HG03354 (cell line): ENCODE data around the gene SMAP1.

Source experiments
- ATAC-seq: cut with Tn5 transposase; IDR thresholded peaks from one replicate; pipeline ENCODE4 v1.9.1; 2021; ENCODE audit warnings: mild to moderate bottlenecking; ENCODE audit not compliant: unreplicated experiment, poor library complexity, severe bottlenecking

SMAP1 gene

DNA sequence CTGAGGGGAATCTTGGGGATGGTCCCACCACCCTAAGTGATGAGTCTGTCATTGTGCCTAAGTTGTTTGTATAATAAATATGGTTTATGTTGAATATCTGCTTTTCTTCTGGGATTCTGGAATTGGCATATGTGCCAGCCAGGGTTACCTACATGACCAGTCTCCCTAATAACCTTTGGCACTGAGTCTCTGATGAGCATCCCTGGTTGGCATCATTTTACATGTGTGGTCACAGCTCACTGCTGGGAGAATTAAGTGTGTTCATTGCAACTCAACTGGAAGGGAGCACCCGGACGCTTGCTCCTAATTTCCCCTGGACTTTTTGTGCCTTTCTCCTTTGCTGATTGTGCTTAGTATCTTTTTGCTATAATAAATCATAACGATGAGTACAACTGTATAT lies 8.1 kb downstream of the SMAP1 start:
- no peak for ATAC-seq

DNA sequence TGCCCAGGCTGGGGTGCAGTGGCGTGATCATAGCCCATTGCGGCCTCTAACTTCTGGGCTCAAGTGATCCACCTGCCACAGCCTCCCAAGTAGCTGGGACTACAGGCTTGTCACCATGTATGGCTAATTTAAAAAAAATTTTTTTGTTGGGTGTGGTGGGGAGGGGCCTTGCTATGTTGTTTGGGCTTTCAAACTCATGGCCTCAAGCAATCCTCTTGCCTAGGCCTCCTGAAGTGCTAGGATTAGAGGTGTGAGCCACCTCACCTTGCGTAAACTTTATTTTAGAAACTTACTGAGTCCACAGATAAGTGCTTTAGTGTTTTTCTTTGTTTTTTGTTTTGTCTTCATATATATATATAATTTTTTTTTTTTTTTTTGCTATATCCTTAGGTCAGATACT lies 9.1 kb downstream of the SMAP1 start:
- ATAC-seq: no peak

DNA sequence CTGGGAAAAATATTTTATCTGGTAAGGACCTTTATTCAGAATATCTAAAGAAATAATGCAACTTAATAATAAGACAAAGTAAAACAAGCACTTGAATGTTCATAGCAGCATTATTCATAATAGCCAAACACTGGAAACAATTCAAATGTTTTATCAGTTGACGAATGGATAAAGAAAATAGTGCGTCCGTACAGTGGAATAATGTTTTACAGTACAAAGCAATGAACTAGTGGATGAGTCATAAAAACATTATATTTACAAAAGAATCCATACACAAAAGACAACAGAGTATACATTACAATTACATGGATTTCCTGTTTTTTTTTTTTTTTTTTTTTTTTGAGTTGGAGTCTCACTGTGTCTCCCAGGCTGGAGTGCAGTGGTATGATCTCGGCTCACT lies 12.7 kb downstream of the SMAP1 start:
- no peak for ATAC-seq

DNA sequence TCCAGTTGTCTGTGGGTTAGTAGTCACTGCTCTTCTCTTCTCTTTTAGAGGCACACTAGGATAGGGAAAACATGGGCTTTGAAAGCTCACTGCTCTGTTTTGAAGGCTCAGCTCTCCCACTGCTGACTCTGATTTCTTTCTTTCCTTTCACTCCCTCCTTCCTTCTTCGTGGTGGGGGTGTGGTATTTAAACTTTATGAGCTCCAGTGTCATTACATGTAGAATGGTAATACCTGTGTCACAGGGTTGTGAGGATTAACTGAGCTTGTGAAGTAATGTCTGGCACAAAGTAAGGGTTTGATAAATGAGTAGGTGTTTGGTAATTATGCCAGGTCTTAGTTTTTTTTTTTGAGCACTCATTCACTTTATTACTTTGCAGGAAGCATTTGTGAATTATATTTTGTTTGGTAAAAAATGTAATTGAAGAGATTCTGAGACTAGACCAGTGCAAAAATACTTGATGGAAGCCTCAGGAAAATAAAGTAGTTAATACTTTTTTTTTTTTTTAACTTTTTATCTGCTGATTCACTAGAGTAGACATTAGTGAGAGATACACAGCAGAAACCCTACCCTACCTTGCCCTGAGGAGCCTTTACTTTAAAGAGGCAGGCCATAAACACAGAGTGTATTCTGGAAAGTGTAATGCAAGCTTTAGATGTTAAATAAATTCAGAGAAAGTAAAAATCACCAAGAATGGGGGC lies 17.3 kb downstream of the SMAP1 start:
- ATAC-seq: no peak

DNA sequence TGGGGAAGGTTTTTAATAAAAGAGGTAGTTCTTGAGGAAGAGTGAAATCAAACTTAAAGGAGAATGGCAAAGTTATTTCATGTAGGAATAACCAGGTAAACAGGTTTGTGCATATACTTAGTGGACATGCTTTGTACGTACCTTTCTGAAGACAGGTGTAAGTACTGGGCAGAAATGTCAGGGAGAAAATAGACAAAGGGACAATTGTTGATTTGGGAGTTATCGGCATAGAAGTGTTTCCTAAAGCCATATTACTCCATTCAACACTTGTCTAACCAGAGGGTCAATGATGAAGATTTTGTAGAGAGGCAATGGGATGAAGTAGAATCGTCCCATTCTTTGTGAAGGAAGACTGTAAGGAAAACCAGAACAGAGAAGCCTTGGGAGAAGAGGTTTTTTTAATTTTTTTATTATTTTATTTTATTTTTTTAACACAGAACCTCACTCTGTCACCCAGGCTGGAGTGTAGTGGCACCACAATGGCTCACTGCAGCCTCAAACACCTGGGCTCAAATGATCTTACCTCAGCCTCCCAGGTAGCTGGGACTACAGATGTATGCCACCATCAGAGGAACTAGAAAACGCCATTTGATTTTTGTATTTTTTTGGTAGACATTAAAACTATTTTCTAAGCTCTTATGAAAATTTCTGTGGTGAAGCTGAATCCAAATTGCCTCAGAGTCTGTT lies 18.0 kb downstream of the SMAP1 start:
- ATAC-seq: no peak

DNA sequence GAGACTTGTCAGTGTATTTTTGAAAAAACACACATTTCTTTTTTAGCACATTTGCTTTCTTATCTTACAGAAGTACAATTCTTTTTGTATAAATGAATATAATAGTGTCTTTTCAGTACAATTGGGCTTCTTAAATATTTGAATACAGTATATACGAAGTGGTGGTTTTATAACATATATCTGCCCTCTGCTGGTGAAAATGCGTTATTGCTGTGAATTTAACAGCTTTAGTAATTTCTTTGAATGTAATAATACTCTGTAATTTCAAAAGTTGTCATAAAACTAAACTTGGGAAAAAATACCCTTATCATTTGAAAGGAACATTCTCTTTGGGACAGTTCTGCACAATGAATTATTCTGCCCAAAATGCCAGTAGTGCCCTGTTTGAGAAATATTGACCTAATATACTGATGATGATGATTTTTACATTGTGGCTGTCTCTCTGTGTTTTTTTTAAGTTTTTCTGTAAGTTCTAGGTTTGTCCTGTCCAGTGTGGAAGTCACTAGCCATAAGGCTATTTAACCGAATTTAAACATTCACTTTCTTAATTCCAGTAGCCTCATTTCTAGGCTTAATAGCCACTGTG lies 19.0 kb downstream of the SMAP1 start:
- peak; percentile 68 for ATAC-seq

DNA sequence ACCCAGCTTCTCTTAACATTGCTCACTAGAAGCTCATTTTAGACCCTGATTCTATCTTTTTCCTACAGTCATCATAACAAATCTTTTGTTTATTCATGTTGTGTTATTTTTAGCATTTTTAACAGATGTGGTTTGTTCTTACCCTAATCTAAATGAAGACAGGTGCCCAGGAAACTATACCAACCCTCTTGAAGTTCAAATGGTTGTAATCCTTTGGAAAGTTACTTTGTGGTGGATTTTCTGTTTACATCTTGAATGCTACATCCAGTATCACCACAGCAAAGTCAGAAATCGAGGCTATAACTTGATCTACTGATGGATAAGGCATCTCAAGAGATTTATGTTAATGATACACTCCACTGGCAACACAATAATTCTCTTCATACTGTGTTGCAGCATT lies 26.2 kb downstream of the SMAP1 start:
- ATAC-seq: no peak

DNA sequence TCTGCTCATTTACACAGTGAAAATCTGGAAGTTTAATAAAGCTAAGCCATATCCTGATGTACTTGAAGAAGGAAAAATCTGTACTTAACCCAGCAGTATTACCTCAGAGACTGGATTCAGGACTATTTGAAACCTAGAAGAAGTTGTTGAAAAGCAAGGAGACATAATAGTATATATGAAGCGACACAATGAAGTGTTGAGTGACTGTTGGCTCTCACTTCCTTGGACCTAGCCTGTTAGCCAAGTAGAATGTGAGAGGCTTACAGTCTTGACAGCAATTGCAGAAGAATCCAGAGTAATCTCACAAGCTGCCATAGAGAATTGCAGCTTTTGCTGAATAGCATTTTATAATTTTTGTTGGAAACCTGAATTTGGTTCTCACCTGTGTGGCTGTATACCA lies 26.7 kb downstream of the SMAP1 start:
- ATAC-seq: no peak

DNA sequence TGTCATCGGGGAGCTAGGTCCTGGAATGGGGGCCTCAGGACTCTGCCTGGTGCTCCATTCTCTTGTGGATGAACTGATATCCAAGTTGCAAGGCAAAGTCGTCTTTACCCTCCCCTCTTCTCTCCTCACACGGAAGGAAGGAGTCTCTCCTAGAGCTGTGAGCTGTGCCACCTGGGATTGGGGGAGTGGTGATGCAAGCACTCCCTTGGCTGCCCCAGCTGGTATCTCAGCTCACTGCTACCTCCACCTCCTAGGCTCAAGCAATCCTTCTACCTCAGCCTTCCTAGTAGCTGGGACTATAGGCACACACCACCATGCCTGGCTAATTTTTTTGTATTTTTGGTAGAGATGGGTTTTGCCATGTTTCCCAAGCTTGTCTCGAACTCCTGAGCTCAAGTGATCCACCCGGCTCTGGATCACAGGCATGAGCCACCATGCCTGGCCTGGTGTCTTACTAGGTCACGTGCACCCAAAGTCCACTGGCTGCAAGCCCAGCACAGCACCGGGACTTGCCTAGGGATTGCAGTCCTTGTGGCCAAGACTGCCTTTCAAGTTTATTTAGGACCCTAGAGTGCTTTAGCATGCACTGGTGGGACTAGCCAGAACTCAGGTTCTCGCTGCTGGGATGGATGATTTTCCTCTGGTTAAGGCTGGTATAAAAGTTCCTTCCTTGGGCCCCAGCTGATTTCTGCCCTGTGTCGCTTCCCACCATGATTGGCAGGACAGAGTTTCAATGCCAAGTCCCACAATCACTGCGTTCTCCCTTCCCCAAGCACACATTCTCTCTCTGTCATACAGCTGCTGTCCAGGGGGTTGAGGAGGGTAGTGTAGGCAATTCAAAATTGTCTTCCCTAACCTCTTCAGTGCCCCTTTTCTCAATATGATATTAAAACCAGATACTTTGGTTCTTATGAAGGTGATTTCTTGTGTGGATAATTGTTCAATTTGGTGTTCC lies 33.5 kb downstream of the SMAP1 start:
- ATAC-seq: no peak

DNA sequence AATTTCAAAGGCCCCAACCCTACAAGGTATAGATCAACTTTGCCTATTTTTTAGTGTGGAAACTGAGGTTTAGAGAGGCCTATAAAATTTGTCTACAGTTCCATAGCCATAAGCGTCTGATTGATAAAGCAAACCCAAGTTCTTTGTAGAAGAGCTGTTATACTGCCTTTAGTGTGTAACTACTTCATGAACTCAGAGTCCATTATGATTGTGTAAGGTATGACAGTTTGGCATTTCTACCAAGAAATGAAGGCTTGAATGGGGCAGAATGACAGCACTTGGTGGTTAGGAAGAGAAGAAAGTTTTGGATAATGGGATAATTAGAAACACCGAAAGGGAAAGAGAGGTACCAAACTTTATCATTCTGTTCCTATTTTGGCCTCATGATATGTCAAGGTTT lies 38.1 kb downstream of the SMAP1 start:
- ATAC-seq: no peak

DNA sequence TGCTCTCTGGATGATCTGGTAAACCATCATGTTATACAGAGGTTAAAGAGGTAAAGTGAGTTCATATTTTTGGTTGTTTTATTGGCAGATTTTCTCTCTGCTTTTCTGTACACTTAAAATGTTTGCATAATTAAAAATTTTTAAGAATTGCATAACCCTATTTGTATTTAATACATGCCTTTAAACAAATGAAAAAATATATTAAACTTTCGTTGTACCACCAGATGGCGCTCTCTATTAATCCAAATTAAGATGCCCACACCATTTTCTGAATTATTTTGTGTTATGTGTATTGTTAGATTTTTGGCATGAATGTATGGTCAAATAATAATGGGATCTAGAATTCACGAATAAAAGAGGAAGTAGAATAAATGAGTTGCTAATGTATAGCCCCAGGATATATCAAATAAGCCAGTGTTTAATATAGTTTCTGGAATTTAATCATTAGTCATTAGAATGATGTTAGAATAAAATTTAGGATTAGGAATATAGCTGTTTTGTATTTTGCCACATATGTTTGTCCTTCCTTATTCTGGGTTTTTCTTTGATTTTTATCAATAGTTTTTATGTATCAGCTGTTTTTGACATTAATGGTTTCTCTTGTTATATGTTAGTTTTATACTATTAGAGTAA lies 38.9 kb downstream of the SMAP1 start:
- no peak for ATAC-seq

DNA sequence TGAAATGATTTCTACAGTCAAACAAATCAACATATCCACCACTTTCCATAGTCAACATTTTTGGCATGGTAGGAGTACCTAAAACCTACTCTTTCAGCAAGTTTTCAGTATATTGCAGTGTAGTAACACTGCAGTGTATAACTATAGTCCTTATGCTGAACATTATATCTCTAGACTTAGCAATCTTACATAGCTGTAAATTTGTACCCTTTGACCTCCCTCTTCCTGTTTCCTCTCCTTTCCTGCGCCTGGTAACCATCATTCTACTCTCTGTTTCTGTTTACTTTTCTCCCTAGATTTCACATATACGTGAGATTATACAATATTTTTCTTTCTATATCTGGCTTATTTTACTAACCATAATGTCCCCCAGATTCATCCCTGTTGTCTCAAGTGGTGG lies 40.2 kb downstream of the SMAP1 start:
- no peak for ATAC-seq

DNA sequence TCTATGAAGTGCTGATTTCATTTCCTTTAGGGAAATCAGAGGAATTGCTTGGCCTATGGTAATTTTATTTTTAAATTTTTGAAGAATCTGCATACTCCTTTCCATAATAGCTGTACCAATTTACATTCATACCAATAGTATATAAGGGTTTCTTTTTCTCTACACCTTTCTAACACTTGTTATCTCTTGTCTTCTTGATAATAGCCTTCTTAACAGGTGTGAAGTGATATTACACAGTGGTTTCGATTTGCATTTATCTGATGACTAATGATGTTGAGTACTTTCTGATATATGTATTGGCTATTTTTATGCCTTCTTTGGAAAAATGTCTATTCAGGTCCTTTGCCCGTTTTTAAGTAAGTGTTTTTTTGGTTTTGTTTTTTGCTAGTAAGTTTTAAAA lies 40.8 kb downstream of the SMAP1 start:
- no peak for ATAC-seq

DNA sequence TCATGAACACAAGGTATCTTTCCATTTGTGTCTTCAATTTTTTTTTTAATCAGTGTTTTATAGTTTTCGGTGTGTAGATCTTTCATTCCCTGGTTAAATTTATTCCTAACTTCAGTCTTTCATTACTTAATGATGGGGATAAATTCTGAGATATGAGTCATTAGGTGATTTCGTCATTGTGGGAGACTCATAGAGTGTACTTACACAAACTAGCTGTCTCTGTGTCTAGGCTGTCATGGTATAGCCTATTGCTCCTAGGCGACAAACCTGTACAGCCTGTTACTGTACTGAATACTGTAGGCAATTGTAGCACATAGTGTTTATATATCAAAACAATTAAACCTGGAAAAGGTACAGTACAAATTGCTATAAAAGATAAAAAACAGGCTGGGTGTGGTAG lies 42.1 kb downstream of the SMAP1 start:
- ATAC-seq: no peak

DNA sequence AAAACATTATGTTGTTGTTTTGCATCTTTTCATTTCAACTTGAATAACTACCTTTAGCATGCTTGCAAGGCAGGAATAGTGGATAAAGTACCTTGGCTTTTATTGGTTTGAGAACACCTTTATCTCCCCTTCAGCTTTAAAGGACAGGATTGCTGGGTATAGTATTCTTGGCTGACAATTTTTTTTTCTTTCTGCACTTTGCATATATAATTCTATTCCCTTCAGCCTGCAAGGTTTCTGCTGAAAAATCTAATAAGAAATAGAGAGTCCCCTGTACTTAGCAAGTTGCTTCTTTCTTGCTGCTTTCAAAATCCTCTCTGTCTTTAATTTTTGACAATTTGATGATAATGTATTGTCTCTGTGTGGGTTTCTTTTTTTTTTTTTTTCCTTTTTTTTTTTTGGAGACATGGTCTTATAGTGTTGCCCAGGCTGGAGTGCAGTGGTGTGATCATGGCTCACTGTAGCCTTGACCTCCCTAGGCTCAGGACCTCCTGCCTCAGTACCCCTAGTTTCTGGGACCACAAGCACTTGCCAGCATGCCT lies 47.1 kb downstream of the SMAP1 start:
- no peak for ATAC-seq

DNA sequence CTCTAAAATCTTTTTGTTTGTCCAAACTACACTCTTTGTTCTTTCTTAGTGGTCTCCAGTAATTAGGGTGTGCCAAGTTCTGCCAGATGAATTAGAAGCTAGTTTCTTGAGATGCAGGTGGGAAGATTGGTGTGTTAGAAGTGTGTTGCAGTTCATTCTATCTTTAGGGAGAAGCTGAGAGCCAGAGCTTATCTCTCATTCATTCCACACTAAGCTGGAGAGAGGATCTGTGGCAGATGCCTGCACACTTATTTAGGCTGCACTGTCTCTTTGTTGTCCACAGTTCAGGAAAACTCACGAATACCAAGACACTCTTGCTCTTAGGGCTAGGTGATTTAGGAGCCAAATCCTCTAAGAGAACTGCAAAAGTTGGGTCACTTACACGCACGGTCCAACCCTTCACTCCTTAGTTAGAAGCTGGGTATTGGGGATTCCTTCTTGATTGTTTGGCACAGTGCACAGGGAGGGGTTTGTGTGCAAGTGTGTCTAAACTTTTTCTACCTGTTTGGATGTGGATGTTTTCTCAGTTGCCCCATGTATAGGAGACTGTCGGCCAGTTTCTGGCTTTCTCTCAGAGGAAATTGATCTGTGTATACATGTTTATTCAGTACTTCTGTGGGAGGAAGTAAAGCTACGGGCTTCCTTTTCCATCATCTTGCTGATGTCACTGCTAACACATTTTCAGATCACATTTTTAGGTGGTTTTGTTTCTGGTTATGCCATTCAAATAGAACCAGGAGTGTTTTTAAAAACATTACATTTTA lies 49.5 kb downstream of the SMAP1 start:
- peak; percentile 65 for ATAC-seq

DNA sequence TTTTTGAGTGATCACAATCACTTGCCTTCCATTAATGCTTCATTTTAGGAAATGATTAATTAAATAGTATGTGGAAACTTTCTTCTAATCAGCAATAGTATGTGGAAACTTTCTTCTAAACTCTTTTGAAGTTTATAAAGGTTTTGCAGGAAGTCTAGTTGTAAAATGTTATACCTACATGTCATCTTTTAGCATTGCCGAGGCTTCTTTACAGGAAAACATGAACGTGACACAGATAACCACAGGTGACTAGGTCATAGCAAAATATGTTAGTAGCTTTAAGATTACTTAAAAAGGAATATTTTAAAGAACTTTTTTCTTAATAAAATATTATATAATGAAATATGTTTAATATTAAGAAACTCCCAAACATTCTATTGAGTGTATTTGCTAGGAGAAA lies 56.8 kb downstream of the SMAP1 start:
- ATAC-seq: no peak

DNA sequence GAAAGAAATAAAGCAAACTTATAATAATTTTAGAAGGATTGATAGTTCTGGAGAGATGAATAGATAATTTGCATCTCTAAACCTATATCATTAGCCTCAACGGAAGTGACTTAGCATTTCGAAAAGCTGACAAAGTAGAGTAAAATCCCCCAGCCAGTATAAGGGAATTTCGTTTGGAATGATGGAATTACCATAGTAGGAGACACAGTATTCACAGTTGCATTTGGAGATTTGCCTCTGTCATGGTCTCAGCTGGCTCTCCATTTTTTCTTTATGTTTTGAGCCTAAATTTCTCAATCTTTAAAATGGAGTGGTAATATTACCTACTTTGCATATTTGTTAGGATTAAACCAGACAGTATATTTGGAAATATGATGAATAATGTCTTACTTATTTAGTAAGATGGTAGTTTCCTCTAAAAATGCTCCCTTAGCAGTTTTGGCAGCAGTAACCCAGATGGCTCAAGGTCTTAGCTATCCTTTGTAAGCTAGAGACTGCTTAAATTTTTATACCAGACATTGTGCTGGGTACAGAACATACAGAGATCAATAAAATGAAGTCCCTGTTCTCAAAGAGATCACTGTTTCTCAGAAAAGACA lies 58.2 kb downstream of the SMAP1 start:
- no peak for ATAC-seq
